Stimulated activated effector memory CD8-positive, alpha-beta T cell treated with anti-CD3 and anti-CD28 coated beads, Interleukin-12 subunit alpha, Interleukin-12 subunit beta, amount 100 ng/mL, for 72 hours (primary cell): ENCODE results near the gene ERO1B.

ENCODE experiments used
- ATAC-seq: fragments of 150-1000 bp; cut with Tn5 transposase; 2 replicates; pipeline ENCODE4 v1.10.0; 2021
- DNase-seq, 2 donors: peaks; one replicate each; pipeline ENCODE4 v3.0.0; 2021 to 2022; ENCODE audit warnings: low spot score in 2 of 2
- H3K27ac Mint-ChIP-seq: one replicate; pipeline ENCODE4 v1.8.0; 2022; ENCODE audit warnings: mild to moderate bottlenecking, mixed read lengths
- H3K36me3 Mint-ChIP-seq: one replicate; pipeline ENCODE4 v1.8.0; 2022; ENCODE audit warnings: mild to moderate bottlenecking, mixed read lengths
- H3K4me1 Mint-ChIP-seq: one replicate; pipeline ENCODE4 v1.8.0; 2022; ENCODE audit warnings: mixed read lengths
- H3K4me3 Mint-ChIP-seq: one replicate; pipeline ENCODE4 v1.8.0; 2022; ENCODE audit warnings: mild to moderate bottlenecking, mixed read lengths
- H3K9me3 Mint-ChIP-seq: one replicate; pipeline ENCODE4 v1.8.0; 2022; ENCODE audit warnings: mixed read lengths

ERO1B gene

GRCh38 chr1:236281198-236281653, 532 bp downstream of the ERO1B start:
- peak overlapping the region; percentile 82 for H3K27ac Mint-ChIP-seq
- DNase-seq = peak; percentile 20 to 67
- H3K36me3 Mint-ChIP-seq = peaks cover 5% of the 10 kb centered on the region
- H3K9me3 Mint-ChIP-seq = peaks cover 1% of the 10 kb centered on the region
- ATAC-seq = peak; percentile 47
- peaks cover 40% of the 10 kb centered on the region for H3K4me1 Mint-ChIP-seq
- peak overlapping the region; percentile 84 for H3K4me3 Mint-ChIP-seq

- peaks cover 5% of the 10 kb centered on the region for H3K36me3 Mint-ChIP-seq
- peaks cover 46% of the 10 kb centered on the region for H3K4me1 Mint-ChIP-seq
- ATAC-seq (no peak), DNase-seq (peak in 1 of 2 donors; percentile 64)
- peak overlapping the region; percentile 82 for H3K27ac Mint-ChIP-seq
- peaks cover 6% of the 10 kb centered on the region for H3K9me3 Mint-ChIP-seq
- peak overlapping the region; percentile 84 for H3K4me3 Mint-ChIP-seq
Observed at GRCh38 chr1:236280438-236281197, 1.1 kb downstream of the ERO1B start.

GRCh38 chr1:236275586-236275985, 6.2 kb downstream of the ERO1B start:
- H3K9me3 Mint-ChIP-seq = peaks cover 6% of the 10 kb centered on the region
- peak overlapping the region; percentile 0 for H3K27ac Mint-ChIP-seq
- DNase-seq = no peak
- H3K4me1 Mint-ChIP-seq = peaks cover 18% of the 10 kb centered on the region
- no peak overlapping the region for H3K4me3 Mint-ChIP-seq
- ATAC-seq = peak; percentile 91
- no peaks in the 10 kb centered on the region for H3K36me3 Mint-ChIP-seq

GRCh38 chr1:236275061-236275460, 6.7 kb downstream of the ERO1B start:
- Mint-ChIP-seq H3K9me3 (peaks cover 6% of the 10 kb centered on the region), H3K36me3 (no peaks in the 10 kb centered on the region), H3K27ac (no peak overlapping the region), H3K4me3 (no peak overlapping the region), H3K4me1 (peaks cover 13% of the 10 kb centered on the region)
- no peak for ATAC-seq
- no peak for DNase-seq

GRCh38 chr1:236273358-236273757, 8.4 kb downstream of the ERO1B start:
- Mint-ChIP-seq H3K9me3 (peaks cover 6% of the 10 kb centered on the region), H3K27ac (no peak overlapping the region), H3K36me3 (peaks cover 4% of the 10 kb centered on the region), H3K4me1 (peaks cover 13% of the 10 kb centered on the region), H3K4me3 (no peak overlapping the region)
- DNase-seq (no peak), ATAC-seq (no peak)

- Mint-ChIP-seq H3K36me3 (peaks cover 26% of the 10 kb centered on the region), H3K4me1 (peaks cover 6% of the 10 kb centered on the region), H3K9me3 (no peaks in the 10 kb centered on the region), H3K4me3 (no peak overlapping the region), H3K27ac (no peak overlapping the region)
- no peak for DNase-seq
- ATAC-seq = no peak
Observed at GRCh38 chr1:236269439-236269838, 12.3 kb downstream of the ERO1B start.

GRCh38 chr1:236261898-236262297, 19.9 kb downstream of the ERO1B start:
- H3K27ac Mint-ChIP-seq = no peak overlapping the region

GRCh38 chr1:236261033-236261432, 20.7 kb downstream of the ERO1B start:
- H3K4me3 Mint-ChIP-seq = no peak overlapping the region
- ATAC-seq = peak; percentile 40
- no peak for DNase-seq
- peaks cover 22% of the 10 kb centered on the region for H3K9me3 Mint-ChIP-seq
- H3K4me1 Mint-ChIP-seq = peaks cover 26% of the 10 kb centered on the region
- H3K36me3 Mint-ChIP-seq = peaks cover 40% of the 10 kb centered on the region
- H3K27ac Mint-ChIP-seq = peak overlapping the region; percentile 8

More at GRCh38 chr1:236261898-236262297, 19.9 kb downstream of the ERO1B start:
- no peak for ATAC-seq
- Mint-ChIP-seq H3K36me3 (peaks cover 42% of the 10 kb centered on the region), H3K4me1 (peaks cover 26% of the 10 kb centered on the region), H3K4me3 (no peak overlapping the region), H3K9me3 (peaks cover 22% of the 10 kb centered on the region)
- no peak for DNase-seq

GRCh38 chr1:236259043-236259442, 22.7 kb downstream of the ERO1B start:
- peaks cover 22% of the 10 kb centered on the region for H3K9me3 Mint-ChIP-seq
- DNase-seq (no peak), ATAC-seq (no peak)
- H3K27ac Mint-ChIP-seq = no peak overlapping the region
- H3K36me3 Mint-ChIP-seq = peaks cover 34% of the 10 kb centered on the region
- H3K4me3 Mint-ChIP-seq = no peak overlapping the region
- H3K4me1 Mint-ChIP-seq = peaks cover 24% of the 10 kb centered on the region

- H3K4me3 Mint-ChIP-seq = no peak overlapping the region
- DNase-seq (no peak), ATAC-seq (no peak)
- H3K9me3 Mint-ChIP-seq = peaks cover 22% of the 10 kb centered on the region
- peaks cover 26% of the 10 kb centered on the region for H3K4me1 Mint-ChIP-seq
- H3K27ac Mint-ChIP-seq = no peak overlapping the region
- H3K36me3 Mint-ChIP-seq = peaks cover 34% of the 10 kb centered on the region
Observed at GRCh38 chr1:236258114-236258622, 23.6 kb downstream of the ERO1B start.

- no peak for DNase-seq
- H3K4me1 Mint-ChIP-seq = peaks cover 26% of the 10 kb centered on the region
- H3K27ac Mint-ChIP-seq = no peak overlapping the region
- H3K9me3 Mint-ChIP-seq = peaks cover 22% of the 10 kb centered on the region
- ATAC-seq = no peak
- no peak overlapping the region for H3K4me3 Mint-ChIP-seq
- H3K36me3 Mint-ChIP-seq = peaks cover 31% of the 10 kb centered on the region
Observed at GRCh38 chr1:236257216-236257615, 24.5 kb downstream of the ERO1B start.

GRCh38 chr1:236253918-236254637, 27.7 kb downstream of the ERO1B start:
- Mint-ChIP-seq H3K27ac (no peak overlapping the region), H3K9me3 (peaks cover 11% of the 10 kb centered on the region), H3K36me3 (peaks cover 13% of the 10 kb centered on the region), H3K4me1 (peaks cover 10% of the 10 kb centered on the region), H3K4me3 (no peak overlapping the region)
- DNase-seq = no peak
- no peak for ATAC-seq

GRCh38 chr1:236253119-236253518, 28.6 kb downstream of the ERO1B start:
- H3K27ac Mint-ChIP-seq = no peak overlapping the region
- peaks cover 11% of the 10 kb centered on the region for H3K36me3 Mint-ChIP-seq
- H3K4me3 Mint-ChIP-seq = no peak overlapping the region

GRCh38 chr1:236251587-236251986, 30.2 kb downstream of the ERO1B start:
- H3K4me3 Mint-ChIP-seq = no peak overlapping the region
- H3K27ac Mint-ChIP-seq = no peak overlapping the region
- H3K36me3 Mint-ChIP-seq = peaks cover 12% of the 10 kb centered on the region
- peaks cover 7% of the 10 kb centered on the region for H3K4me1 Mint-ChIP-seq
- DNase-seq (no peak), ATAC-seq (no peak)
- no peaks in the 10 kb centered on the region for H3K9me3 Mint-ChIP-seq

More at GRCh38 chr1:236253119-236253518, 28.6 kb downstream of the ERO1B start:
- DNase-seq = no peak
- ATAC-seq = no peak
- peaks cover 7% of the 10 kb centered on the region for H3K4me1 Mint-ChIP-seq
- peaks cover 8% of the 10 kb centered on the region for H3K9me3 Mint-ChIP-seq

GRCh38 chr1:236247286-236247685, 34.5 kb downstream of the ERO1B start:
- no peak overlapping the region for H3K4me3 Mint-ChIP-seq
- H3K4me1 Mint-ChIP-seq = no peaks in the 10 kb centered on the region
- ATAC-seq (no peak), DNase-seq (no peak)
- H3K9me3 Mint-ChIP-seq = no peaks in the 10 kb centered on the region
- H3K27ac Mint-ChIP-seq = no peak overlapping the region
- peaks cover 21% of the 10 kb centered on the region for H3K36me3 Mint-ChIP-seq
